ENCODE measurements around the gene RBM45.
"Not testable (repeated sequence)": the region's sequence is repeated elsewhere in the genome, so short reads cannot be mapped to it uniquely, and the experiment has no call there.

The RBM45 gene, protein sequence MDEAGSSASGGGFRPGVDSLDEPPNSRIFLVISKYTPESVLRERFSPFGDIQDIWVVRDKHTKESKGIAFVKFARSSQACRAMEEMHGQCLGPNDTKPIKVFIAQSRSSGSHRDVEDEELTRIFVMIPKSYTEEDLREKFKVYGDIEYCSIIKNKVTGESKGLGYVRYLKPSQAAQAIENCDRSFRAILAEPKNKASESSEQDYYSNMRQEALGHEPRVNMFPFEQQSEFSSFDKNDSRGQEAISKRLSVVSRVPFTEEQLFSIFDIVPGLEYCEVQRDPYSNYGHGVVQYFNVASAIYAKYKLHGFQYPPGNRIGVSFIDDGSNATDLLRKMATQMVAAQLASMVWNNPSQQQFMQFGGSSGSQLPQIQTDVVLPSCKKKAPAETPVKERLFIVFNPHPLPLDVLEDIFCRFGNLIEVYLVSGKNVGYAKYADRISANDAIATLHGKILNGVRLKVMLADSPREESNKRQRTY

GRCh38 chr2:178112202-178113152, at the start of gene RBM45:
Gene RBM45, plus strand, starts transcription at chr2:178112437. Its CDS starts 110 bp downstream, at chr2:178112547.
- peak; percentile 91 for DNase-seq

- DNase-seq: no peak
Measured at GRCh38 chr2:178066324-178066723, 45.9 kb upstream of the RBM45 start.

- no peak for DNase-seq
Measured at GRCh38 chr2:178066890-178067669, 45.2 kb upstream of the RBM45 start.

DNA sequence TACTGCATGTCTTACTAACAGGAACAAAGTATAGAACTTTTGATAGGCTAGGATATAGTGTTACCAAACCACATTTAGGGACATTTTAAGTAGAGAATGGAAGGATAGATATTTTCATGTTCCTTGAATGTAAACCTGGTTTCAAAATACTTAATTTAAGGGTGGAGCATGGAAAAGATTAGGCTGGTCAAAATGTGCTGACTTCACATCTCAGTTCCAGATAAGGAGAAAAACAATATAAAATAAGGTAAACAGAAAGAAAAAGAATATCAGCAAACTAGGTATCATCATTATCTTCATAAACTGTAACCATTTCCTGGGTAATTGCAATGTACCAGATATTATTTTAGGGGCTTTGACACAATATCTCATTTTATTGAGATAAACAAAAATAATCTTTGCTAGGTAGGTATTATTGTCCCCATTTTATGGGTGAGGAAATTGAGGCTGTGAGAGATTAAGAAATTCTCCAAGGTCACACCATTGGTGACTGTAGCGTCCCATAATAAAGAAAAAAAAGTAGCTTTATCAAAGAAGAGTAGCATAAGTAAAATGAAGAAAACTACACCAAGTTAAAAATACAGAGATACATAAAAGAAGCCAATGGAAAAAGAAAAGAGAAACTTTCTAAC, 43.3 kb upstream of the RBM45 start:
- DNase-seq: no peak

DNA sequence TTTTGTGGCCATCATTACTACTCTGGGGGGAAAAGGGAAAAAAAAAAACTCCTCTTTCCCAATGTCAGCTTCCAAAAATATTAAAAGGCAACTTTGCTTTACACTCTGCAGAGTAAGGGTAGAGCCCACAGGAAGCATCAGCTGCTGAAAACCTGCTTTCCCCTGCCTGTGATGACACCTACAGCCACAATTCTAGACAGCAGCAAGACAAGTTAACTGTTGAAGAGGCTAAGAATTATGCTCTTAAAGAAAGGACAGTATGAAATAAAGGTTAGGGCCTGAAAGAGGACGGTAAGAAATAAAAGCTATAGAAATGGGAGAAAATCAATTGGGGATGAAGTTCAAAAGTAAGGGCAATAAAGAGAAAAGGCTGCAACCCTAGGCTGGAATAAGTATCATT, 42.7 kb upstream of the RBM45 start:
- DNase-seq: no peak

DNA sequence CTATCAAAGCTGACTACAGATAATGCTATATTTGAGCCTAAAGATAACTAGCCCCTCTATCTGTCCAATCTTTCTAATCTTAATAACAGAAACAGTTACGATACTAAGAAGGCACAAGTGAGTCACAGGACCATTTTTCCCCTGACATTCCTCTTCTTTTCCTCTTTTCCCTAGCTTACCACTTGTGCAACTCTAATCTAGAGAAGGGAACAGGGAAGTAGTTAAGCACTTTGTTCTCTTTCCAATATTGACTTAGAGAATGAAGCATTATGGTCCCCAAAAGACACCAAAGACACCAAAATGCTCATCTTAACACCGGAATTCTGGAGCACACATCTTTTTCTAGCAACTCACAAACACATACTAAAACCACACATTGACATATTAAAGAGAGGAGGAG, 41.4 kb upstream of the RBM45 start:
- no peak for DNase-seq

DNA sequence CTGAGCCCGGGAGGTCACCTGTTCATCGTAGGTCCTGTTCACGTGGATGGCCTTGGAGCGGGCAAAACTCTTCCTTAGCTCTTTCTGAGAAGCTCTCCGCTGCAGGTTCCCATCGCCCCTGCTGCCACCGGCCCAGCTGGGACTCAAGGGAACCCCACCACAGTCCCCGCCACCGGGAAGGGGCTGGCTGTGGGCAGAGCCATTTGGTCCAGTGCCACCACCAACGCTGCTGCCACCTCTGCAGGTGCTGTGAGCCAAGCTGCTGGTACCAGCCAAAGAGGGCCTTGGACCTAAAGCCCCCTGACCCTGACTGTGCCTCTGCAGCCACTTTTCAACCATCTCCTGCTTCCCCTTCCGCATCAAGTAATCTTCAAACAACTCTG, 40.2 kb upstream of the RBM45 start:
- DNase-seq: no peak

DNA sequence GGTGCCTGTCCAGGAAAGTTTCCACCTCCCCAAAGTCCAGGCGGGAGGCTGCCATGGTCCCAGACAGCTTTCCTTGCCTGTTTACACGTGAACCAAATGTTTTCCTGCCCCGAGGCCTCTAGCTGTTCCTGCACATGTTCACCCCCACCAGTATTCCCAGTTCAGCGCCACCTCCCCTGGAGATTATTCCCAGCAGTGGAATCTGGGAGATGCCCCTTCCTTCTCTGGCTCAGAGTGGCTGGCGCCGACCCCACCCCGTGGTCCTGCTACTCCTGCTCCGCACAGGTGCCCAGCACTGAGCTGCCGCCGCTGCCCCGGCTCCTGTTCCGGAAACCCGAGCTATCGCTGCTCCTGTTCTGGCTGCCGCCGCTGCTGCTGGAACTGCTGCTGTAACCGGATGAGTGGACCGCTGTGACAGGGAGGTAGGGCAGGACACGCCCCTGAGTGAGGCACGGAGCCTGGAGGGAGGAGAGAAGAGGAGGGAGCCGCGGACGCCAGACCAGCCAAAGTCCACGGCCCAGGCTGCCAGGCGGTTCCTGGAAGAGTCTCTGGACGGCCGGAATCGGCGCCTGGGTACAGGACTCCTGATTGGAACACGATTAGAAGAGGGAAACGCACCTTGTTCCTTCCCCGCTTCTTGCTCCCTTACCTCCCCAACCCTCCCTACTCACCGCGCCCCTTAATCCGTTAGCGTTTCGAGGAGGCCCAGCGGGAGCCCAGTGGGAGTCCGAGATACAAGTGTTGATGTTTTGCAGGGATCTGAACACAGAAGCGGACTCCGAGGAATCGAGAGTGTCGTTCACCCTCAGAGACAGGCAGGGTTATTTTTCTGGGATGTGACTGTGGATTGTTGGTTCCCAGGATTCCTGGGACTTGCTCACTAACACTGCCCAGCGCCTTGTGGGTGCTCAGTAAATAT, 39.6 kb upstream of the RBM45 start, which contains the start of gene PDE11A:
TSS of gene PDE11A (minus strand) at position 395 of the 919 bp plus-strand sequence. CDS start at position 55, 340 bp downstream.
- DNase-seq: peak; percentile 74

DNA sequence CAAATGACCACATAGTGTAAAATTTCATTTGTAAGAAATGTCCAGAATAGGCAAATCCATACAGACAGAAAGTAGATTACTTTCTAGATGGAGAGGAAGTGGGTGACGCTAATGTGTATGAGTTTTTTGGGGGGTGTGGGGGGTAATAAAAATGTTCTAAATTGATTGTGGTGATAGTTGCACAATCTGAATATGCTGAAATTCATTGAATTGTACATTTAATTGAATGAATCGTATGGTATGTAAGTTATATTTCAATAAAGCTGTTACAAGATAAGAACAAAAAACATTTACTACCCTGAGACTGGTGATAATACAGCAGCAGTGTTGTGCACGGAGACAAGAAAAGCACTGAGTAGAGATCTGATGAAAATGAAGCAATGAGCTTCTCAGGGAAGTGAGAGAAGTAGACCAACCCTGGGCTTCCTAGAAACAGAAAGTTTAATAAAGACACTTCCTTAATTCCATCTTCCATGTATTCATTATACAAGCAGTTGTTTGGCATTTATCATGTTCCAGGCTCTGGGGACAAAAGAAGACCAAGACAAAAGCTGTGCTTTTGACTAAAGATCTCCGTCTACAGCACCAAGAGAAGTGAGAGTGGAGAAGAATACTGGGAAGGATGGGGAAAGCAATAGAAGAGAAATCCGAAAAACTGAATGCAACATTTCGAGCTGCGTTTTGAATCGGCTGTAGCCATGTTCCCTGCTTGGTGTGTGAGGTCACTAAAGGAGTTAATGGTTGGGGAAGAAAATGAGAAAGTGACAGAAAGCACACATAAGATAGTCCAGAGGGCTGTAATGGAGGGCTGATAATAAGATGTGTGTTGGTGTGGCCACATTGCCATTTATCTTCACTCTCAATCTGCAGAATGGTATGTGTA, 37.9 kb upstream of the RBM45 start:
- DNase-seq: no peak

DNA sequence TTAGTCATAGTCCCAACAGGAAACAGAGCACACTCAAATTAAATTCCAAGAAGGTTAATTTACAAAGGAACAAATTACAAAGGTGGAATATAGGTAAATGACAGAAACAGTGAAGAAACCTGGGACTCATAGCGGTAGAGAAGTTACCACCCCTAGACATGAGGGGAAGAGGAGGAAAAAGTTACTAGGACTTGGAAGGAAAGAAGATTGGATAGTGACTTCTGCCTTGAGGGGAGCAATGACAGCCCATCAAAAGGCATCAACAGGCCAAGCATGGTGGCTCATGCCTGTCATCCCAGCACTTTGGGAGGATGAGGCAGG, 37.3 kb upstream of the RBM45 start:
- no peak for DNase-seq

- no peak for DNase-seq
Measured at GRCh38 chr2:178076130-178076529, 36.1 kb upstream of the RBM45 start.

DNA sequence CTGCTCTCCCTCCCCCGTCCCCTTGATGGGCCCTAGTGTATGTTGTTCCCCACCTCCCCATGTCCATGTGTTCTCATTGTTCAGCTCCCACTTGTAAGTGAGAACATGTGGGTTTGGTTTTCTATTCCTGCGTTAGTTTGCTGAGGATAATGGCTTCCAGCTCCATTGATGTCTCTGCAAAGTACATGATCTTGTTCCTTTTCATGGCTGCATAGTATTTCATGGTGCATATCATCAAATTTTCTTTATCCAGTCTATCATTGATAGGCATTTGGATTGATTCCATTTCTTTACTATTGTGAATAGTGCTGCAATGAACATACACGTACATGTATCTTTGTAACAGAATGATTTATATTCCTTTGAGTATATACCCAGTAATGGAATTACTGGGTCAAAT, 33.0 kb upstream of the RBM45 start:
- DNase-seq: not testable (repeated sequence)

GRCh38 chr2:178082408-178083045, 29.7 kb upstream of the RBM45 start:
- no peak for DNase-seq

GRCh38 chr2:178084273-178084672, 28.0 kb upstream of the RBM45 start:
- no peak for DNase-seq

DNA sequence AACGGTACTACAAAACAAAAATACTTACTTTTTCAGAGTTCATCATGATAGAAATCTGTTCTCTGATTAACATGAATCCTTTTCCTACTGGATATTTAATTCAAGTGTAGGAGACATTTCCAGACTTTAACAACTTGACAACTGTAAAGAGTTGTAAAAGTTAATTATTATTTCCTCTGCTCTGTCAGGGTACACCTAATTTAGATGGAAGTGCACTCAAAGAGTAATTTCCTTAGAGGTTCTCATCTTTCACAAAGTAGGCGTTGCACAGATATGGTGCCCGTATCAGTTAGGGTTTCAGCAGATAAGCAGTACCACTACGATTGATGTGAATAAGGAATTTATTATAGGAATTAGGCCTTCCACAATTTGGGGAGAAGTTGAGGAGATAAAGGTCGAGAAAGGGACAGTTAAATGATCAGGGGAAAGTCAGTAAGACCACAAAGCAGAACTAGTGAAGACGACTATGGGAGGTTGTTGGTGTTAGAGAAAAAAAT, 23.4 kb upstream of the RBM45 start:
- DNase-seq: no peak

DNA sequence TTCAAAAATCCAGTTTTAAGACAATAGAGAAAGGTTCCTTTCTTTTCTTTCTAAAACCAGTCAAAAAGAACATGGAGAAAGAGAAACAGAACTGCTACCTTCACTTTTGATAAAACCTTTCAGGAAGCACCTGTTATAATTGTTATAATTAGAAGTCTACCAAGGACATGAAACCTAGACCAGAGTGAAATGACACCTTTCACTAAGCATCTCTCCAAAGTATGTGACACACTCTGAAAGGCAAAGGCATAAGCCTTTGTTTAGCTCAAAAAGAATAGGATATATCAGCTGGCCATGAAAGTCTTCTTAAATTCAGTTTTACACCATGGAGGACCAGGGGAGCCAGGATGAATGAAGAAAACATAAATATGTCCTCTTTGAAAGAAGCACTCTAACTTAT, 18.8 kb upstream of the RBM45 start:
- DNase-seq: no peak

DNA sequence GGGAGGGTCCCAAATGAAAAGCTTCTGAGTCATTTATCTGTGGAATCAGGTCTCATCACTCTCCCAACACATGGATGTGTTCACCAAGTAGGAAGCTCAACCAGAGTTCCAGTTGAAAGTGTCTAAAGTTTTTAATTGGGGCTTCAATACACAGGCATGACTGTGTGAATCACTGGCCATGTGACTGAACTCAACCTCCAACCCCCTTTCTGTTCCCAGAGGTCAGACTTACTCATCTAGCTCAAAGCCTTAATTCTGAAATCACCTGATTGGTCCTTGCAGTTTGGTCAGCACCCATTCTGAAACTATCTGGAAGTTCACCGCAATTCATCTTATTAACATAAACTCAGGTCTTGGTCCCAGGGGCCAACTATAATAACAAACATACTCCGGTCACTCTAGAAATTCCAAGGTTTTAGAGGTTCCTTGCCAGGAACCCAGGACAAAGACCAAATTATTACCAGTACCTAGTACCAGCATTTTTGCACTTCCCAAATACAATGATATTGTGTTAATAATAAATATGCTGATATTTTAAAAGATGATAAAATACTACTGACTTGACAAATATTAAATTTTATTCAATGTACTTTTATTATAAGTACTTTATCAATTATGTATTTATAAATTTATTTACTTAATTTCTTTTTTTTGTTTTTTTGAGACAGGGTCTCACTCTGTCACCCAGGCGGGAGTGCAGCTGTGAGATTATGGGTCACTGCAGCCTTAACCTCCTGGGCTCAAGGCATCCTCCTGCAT, 10.7 kb upstream of the RBM45 start:
- DNase-seq: no peak

- DNase-seq: no peak
Measured at GRCh38 chr2:178105566-178105965, 6.7 kb upstream of the RBM45 start.

DNA sequence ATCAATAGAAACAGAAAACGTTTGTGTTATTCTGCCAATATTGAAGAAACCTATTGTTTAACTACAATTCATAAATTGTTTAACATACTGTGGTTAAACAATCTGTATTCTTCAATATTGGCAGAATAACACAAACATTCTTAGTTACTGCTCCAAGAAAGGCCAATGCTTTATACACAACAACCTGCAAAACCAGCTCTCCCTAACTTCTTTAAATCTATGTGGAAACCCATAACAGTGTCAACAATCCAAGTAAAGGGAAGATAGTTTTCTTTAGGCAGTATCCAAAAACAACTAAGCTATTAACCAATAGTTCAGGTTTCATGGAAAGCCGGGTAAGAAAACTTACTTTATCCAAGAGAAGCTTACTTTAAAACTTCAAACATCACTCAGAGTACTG, 6.2 kb upstream of the RBM45 start:
- no peak for DNase-seq

Measured in activated CD4-positive, alpha-beta T cell treated with anti-CD3 and anti-CD28 coated beads for 48 hours (primary cell).